Measurements from ENCODE around the gene ELOA.
A peak's percentile ranks its signal among the peaks of the same experiment; 100 is the strongest.

Gene ELOA, protein sequence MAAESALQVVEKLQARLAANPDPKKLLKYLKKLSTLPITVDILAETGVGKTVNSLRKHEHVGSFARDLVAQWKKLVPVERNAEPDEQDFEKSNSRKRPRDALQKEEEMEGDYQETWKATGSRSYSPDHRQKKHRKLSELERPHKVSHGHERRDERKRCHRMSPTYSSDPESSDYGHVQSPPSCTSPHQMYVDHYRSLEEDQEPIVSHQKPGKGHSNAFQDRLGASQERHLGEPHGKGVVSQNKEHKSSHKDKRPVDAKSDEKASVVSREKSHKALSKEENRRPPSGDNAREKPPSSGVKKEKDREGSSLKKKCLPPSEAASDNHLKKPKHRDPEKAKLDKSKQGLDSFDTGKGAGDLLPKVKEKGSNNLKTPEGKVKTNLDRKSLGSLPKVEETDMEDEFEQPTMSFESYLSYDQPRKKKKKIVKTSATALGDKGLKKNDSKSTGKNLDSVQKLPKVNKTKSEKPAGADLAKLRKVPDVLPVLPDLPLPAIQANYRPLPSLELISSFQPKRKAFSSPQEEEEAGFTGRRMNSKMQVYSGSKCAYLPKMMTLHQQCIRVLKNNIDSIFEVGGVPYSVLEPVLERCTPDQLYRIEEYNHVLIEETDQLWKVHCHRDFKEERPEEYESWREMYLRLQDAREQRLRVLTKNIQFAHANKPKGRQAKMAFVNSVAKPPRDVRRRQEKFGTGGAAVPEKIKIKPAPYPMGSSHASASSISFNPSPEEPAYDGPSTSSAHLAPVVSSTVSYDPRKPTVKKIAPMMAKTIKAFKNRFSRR

DNA sequence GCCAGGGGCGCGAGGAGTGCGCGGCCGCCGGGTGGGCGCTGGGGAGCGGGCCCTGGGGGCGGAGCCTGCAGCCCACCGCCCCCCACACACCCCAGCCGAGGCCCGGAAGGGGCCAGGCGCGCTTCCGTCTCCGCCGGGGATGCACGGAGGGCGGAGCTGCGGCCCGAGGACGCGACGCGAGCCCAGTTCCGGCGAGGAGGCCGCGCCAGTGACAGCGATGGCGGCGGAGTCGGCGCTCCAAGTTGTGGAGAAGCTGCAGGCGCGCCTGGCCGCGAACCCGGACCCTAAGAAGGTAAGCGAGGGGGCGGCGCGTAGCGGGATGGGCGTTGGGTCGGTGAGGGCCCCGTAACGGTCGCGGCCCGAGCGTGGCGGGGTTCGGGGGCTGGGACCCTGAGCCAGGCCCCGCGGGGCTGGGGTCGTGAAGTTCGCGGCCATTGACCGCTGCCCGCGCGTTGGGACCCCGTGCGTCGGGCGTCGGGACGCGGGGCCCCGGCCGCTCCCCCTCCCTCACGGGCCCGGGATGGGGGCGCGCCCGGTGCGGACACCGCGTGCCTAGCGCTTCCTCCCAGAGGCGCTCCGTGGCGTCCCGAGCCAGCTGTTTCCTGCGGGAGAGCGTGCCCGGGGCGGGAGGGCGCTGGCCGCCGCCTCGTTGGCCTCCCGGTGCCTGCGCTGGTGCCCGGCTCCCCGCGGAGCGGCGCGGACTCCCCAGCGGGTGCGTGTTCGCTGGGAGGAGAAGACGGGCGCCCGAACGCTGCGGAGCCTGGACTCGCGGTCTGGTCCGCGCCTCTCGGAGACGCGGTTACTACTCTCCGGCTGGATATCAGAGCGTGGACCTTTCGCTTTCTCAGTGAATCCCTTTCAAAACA is at the start of gene ELOA:
ELOA (plus strand) TSS at position 185 of the 866 bp plus-strand sequence; CDS start at position 218, 33 bp downstream.
- peak; percentile 74 for TF ChIP-seq POLR2A (IDR thresholded peaks at IDR 0.05; ENCODE audit: low read length)
- TF ChIP-seq GATA1 (IDR thresholded peaks at IDR 0.05; ENCODE audit: low read depth, low read length), result no peak
- peak in 1 of 2 experiments; percentile 83 for DNase-seq

DNA sequence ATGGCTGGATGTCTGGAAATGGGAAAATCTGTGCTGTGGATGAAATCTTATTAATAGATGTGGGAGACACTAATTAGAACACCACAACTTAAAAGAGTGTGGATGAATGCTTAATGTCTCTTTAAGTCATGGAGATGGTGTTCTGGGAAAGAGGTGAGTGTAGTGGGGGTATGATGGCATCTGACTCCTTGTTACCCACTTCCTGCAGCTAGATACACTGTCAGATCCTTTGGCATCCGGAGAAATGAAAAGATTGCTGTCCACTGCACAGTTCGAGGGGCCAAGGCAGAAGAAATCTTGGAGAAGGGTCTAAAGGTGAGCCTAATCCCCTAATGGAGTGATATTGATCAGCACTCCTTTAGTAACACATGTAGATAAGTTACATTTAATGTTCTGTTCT is 49.7 kb upstream of the ELOA start:
- TF ChIP-seq GATA1 (IDR thresholded peaks at IDR 0.05; ENCODE audit: low read depth, low read length) (no peak), POLR2A (IDR thresholded peaks at IDR 0.05; ENCODE audit: low read length) (no peak)
- DNase-seq, result no peak

- TF ChIP-seq POLR2A (IDR thresholded peaks at IDR 0.05; ENCODE audit: low read length) (no peak), GATA1 (IDR thresholded peaks at IDR 0.05; ENCODE audit: low read depth, low read length) (no peak)
- DNase-seq, result no peak
Observed at GRCh38 chr1:23694371-23694770, 48.9 kb upstream of the ELOA start.

GRCh38 chr1:23695667-23696066 is 47.6 kb upstream of the ELOA start:
- TF ChIP-seq POLR2A (IDR thresholded peaks at IDR 0.05; ENCODE audit: low read length), result no peak
- TF ChIP-seq GATA1 (IDR thresholded peaks at IDR 0.05; ENCODE audit: low read depth, low read length), result no peak
- DNase-seq, result no peak

- TF ChIP-seq POLR2A (IDR thresholded peaks at IDR 0.05; ENCODE audit: low read length) (no peak), GATA1 (IDR thresholded peaks at IDR 0.05; ENCODE audit: low read depth, low read length) (no peak)
- no peak for DNase-seq
Observed at GRCh38 chr1:23696335-23696989, 46.8 kb upstream of the ELOA start.

DNA sequence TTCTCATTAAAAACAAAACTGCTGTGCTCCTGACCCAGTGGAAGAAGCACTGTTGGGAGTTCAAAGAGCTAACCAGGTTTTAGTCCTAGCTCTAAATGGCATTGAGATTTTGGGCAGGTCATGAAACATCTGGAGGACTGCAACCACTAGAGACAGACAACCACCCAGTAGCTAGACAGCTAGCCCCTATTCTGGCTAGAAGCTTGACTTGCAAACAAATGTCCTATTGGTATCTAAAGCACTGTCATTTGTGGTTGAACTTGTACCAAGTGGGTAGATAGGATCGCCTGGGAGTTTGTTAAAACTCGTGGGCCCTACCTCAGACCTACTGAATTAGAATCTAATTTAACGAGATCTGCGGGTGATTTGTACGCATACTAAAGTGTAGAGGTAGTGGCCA is 44.8 kb upstream of the ELOA start:
- no peak for TF ChIP-seq GATA1 (IDR thresholded peaks at IDR 0.05; ENCODE audit: low read depth, low read length)
- TF ChIP-seq POLR2A (IDR thresholded peaks at IDR 0.05; ENCODE audit: low read length), result no peak
- no peak for DNase-seq

DNA sequence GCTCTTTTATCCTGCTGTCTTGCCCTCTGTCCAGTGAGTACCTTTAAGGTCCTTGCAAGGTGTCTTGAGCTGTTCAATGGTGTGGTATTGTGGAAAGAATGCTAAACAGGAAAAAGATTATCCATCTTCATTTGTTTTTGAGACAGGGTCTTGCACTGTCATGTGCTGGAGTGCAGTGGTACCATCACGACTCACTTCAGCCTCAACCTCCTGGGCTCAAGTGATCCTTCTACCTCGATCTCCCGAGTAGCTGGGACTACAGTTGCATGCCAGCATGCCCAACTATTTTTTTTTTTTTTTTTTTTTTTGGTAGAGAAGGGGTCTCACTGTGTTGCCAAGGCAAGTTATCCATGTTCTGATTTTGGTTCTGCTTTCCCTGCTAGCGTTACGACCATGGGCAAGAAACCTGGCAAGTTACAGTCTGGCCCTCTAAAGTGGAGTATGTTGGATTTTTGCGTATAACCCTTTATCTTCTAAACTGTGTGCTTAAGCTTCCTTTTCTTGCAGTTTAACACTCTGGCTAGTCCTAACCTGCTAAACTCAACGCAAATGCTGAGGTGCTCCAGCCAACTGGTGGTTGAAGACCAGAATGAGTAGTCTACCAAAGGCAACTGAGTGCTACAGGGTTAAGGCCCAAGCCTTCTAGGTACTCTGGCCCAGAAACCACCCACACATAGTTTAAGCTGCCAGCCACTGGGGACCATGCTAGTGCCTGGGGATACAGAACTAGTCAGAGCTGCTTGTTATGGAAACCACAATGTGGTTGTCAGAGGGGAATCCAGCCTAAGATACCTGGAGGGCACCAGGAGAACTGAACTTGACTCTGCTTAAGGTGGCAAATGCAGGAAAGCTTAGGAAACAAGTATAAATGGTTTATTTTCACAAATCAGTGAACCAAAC is 43.7 kb upstream of the ELOA start:
- no peak for DNase-seq
- TF ChIP-seq GATA1 (IDR thresholded peaks at IDR 0.05; ENCODE audit: low read depth, low read length) (no peak), POLR2A (IDR thresholded peaks at IDR 0.05; ENCODE audit: low read length) (no peak)

GRCh38 chr1:23701310-23701709 is 42.0 kb upstream of the ELOA start:
- DNase-seq, result no peak
- TF ChIP-seq GATA1 (IDR thresholded peaks at IDR 0.05; ENCODE audit: low read depth, low read length) (no peak), POLR2A (IDR thresholded peaks at IDR 0.05; ENCODE audit: low read length) (no peak)

DNA sequence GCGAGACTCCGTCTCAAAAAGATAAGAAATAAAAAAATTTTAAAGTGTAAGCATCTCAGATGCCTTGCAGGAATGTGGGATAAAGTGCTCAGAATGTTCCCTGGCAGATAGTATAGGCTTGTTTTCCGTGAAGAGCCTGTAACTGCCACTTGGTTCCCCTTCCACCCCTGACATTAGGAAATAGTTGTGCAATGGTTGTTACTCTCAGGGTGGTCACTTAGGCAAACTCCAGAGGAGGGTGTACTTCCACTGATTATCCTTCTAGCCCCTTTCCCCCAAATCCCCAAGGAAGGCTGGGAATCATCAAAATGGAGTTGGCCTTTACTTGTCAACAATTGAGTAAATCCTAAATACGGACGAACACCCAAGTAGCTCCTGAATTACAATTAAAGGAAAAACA is 41.3 kb upstream of the ELOA start:
- TF ChIP-seq GATA1 (IDR thresholded peaks at IDR 0.05; ENCODE audit: low read depth, low read length), result no peak
- TF ChIP-seq POLR2A (IDR thresholded peaks at IDR 0.05; ENCODE audit: low read length), result no peak
- no peak for DNase-seq

DNA sequence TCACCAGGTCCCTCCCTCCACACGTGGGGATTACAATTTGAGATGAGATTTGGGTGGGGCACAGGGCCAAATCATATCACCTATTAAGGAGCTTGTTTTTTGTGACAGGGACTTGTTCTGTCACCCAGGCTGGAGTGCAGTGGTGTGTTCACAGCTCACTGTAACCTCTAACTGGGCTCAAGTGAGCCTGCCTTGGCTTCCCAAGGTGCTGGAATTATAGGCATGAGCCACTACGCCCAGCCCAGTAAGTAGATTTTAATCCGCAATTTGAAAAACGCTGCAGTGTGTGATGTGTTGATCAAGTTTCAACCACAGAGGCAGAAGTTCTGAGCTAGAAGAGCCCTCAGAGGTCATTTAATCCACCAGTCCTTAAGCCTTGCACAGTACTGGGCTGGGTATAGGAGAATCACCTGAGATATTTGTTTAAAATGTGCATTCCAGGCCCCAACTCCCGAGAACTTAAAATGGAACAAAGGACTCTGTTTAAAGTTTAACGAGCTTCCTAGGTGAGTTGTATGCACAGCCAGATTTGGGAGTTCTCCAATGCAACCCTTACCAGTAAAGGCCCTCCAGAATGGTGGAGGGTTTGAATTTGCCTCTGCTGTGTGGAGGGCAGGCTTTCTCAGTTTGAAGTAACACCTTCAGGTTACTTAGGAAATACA is 38.3 kb upstream of the ELOA start:
- no peak for DNase-seq

DNA sequence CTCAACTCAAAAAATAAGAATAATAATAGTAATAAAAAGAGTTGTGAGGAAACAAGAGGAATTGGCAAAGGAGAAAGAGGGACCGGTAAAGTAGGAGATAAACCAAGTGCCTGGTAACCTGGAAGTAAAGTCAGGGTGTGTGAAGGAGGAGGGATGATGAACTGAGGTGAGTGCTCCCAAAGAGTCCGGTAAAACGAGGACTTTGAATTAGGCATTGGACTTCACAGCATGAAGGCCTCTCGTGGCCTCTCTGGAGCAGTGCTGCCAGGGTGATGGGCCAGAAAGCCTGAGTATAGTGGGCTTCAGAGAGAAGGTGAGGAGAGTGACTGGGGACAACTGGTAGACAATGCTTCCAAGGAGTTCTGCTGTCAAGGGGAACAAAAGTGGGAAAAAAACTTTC is 34.0 kb upstream of the ELOA start:
- no peak for TF ChIP-seq GATA1 (IDR thresholded peaks at IDR 0.05; ENCODE audit: low read depth, low read length)
- TF ChIP-seq POLR2A (IDR thresholded peaks at IDR 0.05; ENCODE audit: low read length), result no peak
- no peak for DNase-seq

More for the DNA sequence above, 38.3 kb upstream of the ELOA start:
- no peak for TF ChIP-seq GATA1 (IDR thresholded peaks at IDR 0.05; ENCODE audit: low read depth, low read length)
- TF ChIP-seq POLR2A (IDR thresholded peaks at IDR 0.05; ENCODE audit: low read length), result no peak

GRCh38 chr1:23718482-23718881 is 24.8 kb upstream of the ELOA start:
- TF ChIP-seq GATA1 (IDR thresholded peaks at IDR 0.05; ENCODE audit: low read depth, low read length) (no peak), POLR2A (IDR thresholded peaks at IDR 0.05; ENCODE audit: low read length) (no peak)
- peak in 1 of 2 experiments; percentile 45 for DNase-seq
